ENCODE measurements around the gene MT1F. TPM values are rescaled to one million over a fixed set of nuclear protein-coding genes. Genes with fewer than 3 reads are reported as not detected.

The MT1F gene
- polyA plus RNA-seq, 1 donor from 2014 or later = 1.8 TPM

GRCh38 chr16:56697456-56698155, 39.8 kb downstream of the MT1F start:
- Histone ChIP-seq H3K27ac (ENCODE audit: low read length) (no peak overlapping the region), H3K4me2 (ENCODE audit: low read length) (no peak overlapping the region), H3K9ac (ENCODE audit: low read length) (no peak overlapping the region), H3K79me2 (replicated peaks; ENCODE audit: insufficient read depth, low read length) (no peaks in the 10 kb centered on the region), H4K20me1 (ENCODE audit: insufficient read depth) (no peaks in the 10 kb centered on the region), H3K27me3 (ENCODE audit: insufficient read depth, low read depth, low read length) (no peaks in the 10 kb centered on the region), H3K9me3 (ENCODE audit: low read length) (no peaks in the 10 kb centered on the region), H3K4me3 (ENCODE audit: low read length) (no peak overlapping the region), H3K36me3 (ENCODE audit: insufficient read depth, low read length) (no peaks in the 10 kb centered on the region), H2AFZ (ENCODE audit: low read depth, low read length) (no peak overlapping the region), H3K9me2 (ENCODE audit: insufficient read depth, low read length) (no peaks in the 10 kb centered on the region), H3F3A (ENCODE audit: insufficient read depth, low read length, poor library complexity, severe bottlenecking) (no peaks in the 10 kb centered on the region)
- no peak for TF ChIP-seq POLR2AphosphoS5 (IDR thresholded peaks at IDR 0.05)
- no peak for TF ChIP-seq SMC3 (conservative IDR thresholded peaks at IDR 0.05; ENCODE audit: poor library complexity)
- no peak for TF ChIP-seq MXI1 (conservative IDR thresholded peaks at IDR 0.05; ENCODE audit: poor library complexity, severe bottlenecking)
- TF ChIP-seq EZH2 (IDR thresholded peaks at IDR 0.05; ENCODE audit: borderline replicate concordance, insufficient read depth, low read length, poor library complexity, severe bottlenecking) = no peak
- TF ChIP-seq EP300 (conservative IDR thresholded peaks at IDR 0.05; ENCODE audit: poor library complexity, severe bottlenecking) = no peak
- no peak for TF ChIP-seq REST (IDR thresholded peaks at IDR 0.05; ENCODE audit: borderline replicate concordance)

- no peak overlapping the region for H2AFZ ChIP-seq (ENCODE audit: low read depth, low read length)
- H3F3A ChIP-seq (ENCODE audit: insufficient read depth, low read length, poor library complexity, severe bottlenecking) = no peaks in the 10 kb centered on the region
- H3K27me3 ChIP-seq (ENCODE audit: insufficient read depth, low read depth, low read length) = no peaks in the 10 kb centered on the region
- TF ChIP-seq SMC3 (conservative IDR thresholded peaks at IDR 0.05; ENCODE audit: poor library complexity) (no peak), CTCF (IDR thresholded peaks at IDR 0.05; ENCODE audit: poor library complexity, severe bottlenecking) (no peak), POLR2AphosphoS5 (IDR thresholded peaks at IDR 0.05) (no peak), EZH2 (IDR thresholded peaks at IDR 0.05; ENCODE audit: borderline replicate concordance, insufficient read depth, low read length, poor library complexity, severe bottlenecking) (no peak), REST (IDR thresholded peaks at IDR 0.05; ENCODE audit: borderline replicate concordance) (no peak), EP300 (conservative IDR thresholded peaks at IDR 0.05; ENCODE audit: poor library complexity, severe bottlenecking) (no peak)
- H3K4me3 ChIP-seq (ENCODE audit: low read length) = no peak overlapping the region
- H3K9me2 ChIP-seq (ENCODE audit: insufficient read depth, low read length) = no peaks in the 10 kb centered on the region
- H3K79me2 ChIP-seq (replicated peaks; ENCODE audit: insufficient read depth, low read length) = no peaks in the 10 kb centered on the region
- no peak overlapping the region for H3K9ac ChIP-seq (ENCODE audit: low read length)
- H3K36me3 ChIP-seq (ENCODE audit: insufficient read depth, low read length) = no peaks in the 10 kb centered on the region
- no peak overlapping the region for H3K4me2 ChIP-seq (ENCODE audit: low read length)
- no peak overlapping the region for H3K27ac ChIP-seq (ENCODE audit: low read length)
- H4K20me1 ChIP-seq (ENCODE audit: insufficient read depth) = no peaks in the 10 kb centered on the region
- H3K9me3 ChIP-seq (ENCODE audit: low read length) = no peaks in the 10 kb centered on the region
These were observed 42.4 kb downstream of the MT1F start for GRCh38 chr16:56700195-56700594.

All from neural cell (in vitro differentiated cells).